Astrocyte of the hippocampus (primary cell): ENCODE measurements around the gene NID1.
A peak's percentile ranks its signal among the peaks of the same experiment; 100 is the strongest.

ENCODE experiments used
- DNase-seq: peaks from one replicate; pipeline ENCODE4 v3.0.0; 2011; ENCODE audit warnings: low read depth, low spot score

Gene NID1

GRCh38 chr1:235958021-235958420 is 106.9 kb downstream of the NID1 start:
- no peak for DNase-seq

GRCh38 chr1:235955777-235956176 is 109.1 kb downstream of the NID1 start:
- no peak for DNase-seq

GRCh38 chr1:235954306-235955283 is 110.3 kb downstream of the NID1 start:
- DNase-seq: peak; percentile 29

GRCh38 chr1:235953801-235954200 is 111.1 kb downstream of the NID1 start:
- DNase-seq: peak; percentile 83

- DNase-seq: no peak
These were observed 111.8 kb downstream of the NID1 start for GRCh38 chr1:235952950-235953615.

GRCh38 chr1:235951661-235952060 is 113.2 kb downstream of the NID1 start:
- DNase-seq: no peak

GRCh38 chr1:235950318-235950717 is 114.6 kb downstream of the NID1 start:
- no peak for DNase-seq

GRCh38 chr1:235948774-235949427 is 116.0 kb downstream of the NID1 start:
- DNase-seq: no peak

GRCh38 chr1:235947989-235948388 is 116.9 kb downstream of the NID1 start:
- DNase-seq: no peak

- DNase-seq: peak; percentile 63
These were observed 118.3 kb downstream of the NID1 start for GRCh38 chr1:235946571-235946981.

- no peak for DNase-seq
These were observed 118.9 kb downstream of the NID1 start for GRCh38 chr1:235945775-235946570.

- peak; percentile 73 for DNase-seq
These were observed 121.2 kb downstream of the NID1 start for GRCh38 chr1:235943581-235944114.

- DNase-seq: no peak
These were observed 121.8 kb downstream of the NID1 start for GRCh38 chr1:235942979-235943575.

GRCh38 chr1:235942625-235942934 is 122.3 kb downstream of the NID1 start:
- DNase-seq: no peak

- no peak for DNase-seq
These were observed 122.8 kb downstream of the NID1 start for GRCh38 chr1:235941876-235942624.

- no peak for DNase-seq
These were observed 124.6 kb downstream of the NID1 start for GRCh38 chr1:235940285-235940684.

GRCh38 chr1:235939480-235939775 is 125.5 kb downstream of the NID1 start:
- DNase-seq: no peak

GRCh38 chr1:235938709-235939479 is 126.0 kb downstream of the NID1 start:
- no peak for DNase-seq

- DNase-seq: no peak
These were observed 127.8 kb downstream of the NID1 start for GRCh38 chr1:235937123-235937522.
